HL-60 (cell line): ENCODE results near the gene TGIF1.
"Not testable (repeated sequence)": the region's sequence is repeated elsewhere in the genome, so short reads cannot be mapped to it uniquely, and the experiment has no call there.

Experiments used
- DNase-seq, 2 experiments: peaks; one replicate each; pipeline ENCODE4 v3.0.0-alpha.2; 2010 to 2020; ENCODE audit warnings: low read depth in 1 of 2, low spot score in 1 of 2
- H3K27ac ChIP-seq: fragments of 250-450 bp; sonication (Bioruptor Pico); replicated peaks from 2 replicates; pipeline ENCODE4 v1.5.1; 2020; ENCODE audit warnings: mild to moderate bottlenecking, moderate library complexity
- H3K27me3 ChIP-seq: fragments of 250-450 bp; sonication (Bioruptor Pico); 2 replicates; pipeline ENCODE4 v1.5.1; 2021; ENCODE audit warnings: mild to moderate bottlenecking, moderate library complexity; ENCODE audit not compliant: insufficient read depth, poor library complexity, severe bottlenecking
- H3K4me3 ChIP-seq: replicated peaks from 2 replicates; pipeline ENCODE4 v1.5.1; 2011; ENCODE audit warnings: mild to moderate bottlenecking, control low read depth, low read length; ENCODE audit not compliant: insufficient read depth
- GABPA ChIP-seq: IDR thresholded peaks from 2 replicates; pipeline ENCODE4 v1.6.1; 2012; ENCODE audit warnings: low read depth
- POLR2AphosphoS5 ChIP-seq: IDR thresholded peaks from 2 replicates; pipeline ENCODE4 v1.6.1; 2012; ENCODE audit warnings: low read depth
- SPI1 ChIP-seq: IDR thresholded peaks from 2 replicates; pipeline ENCODE4 v1.6.1; 2012; ENCODE audit warnings: low read depth, mild to moderate bottlenecking, borderline replicate concordance
- TF ChIP-seq, protein P1 (sequence below): IDR thresholded peaks from 2 replicates; pipeline ENCODE4 v1.6.1; 2012; ENCODE audit warnings: low read depth; ENCODE audit not compliant: insufficient replicate concordance
- TF ChIP-seq, protein P2 (sequence below): IDR thresholded peaks from one replicate; pipeline ENCODE4 v1.5.1; 2011; ENCODE audit warnings: low read length, control low read depth, inconsistent platforms; ENCODE audit not compliant: insufficient read depth

TGIF1 gene

DNA sequence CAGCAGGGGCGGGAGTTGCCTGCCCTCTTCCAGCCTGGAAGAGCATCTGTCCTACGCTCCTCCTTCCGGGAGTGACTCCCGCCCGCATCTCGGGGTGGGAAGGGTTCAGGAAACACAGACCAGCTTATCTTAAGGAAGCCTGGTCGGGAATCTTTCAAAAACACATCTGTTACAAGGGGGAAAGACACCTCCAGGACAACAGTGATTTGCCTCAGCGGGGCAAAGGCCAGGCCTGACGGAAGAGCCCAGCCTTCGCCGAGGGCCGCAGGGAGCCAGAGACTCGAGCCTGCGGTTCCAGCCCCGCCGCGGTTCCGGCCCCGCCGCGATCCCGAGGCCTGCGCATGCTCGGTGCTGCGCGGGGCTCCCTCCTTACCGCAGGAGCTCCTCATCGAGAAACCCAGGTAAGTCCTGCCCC lies 38.1 kb upstream of the TGIF1 start:
- TF ChIP-seq, protein P1, sequence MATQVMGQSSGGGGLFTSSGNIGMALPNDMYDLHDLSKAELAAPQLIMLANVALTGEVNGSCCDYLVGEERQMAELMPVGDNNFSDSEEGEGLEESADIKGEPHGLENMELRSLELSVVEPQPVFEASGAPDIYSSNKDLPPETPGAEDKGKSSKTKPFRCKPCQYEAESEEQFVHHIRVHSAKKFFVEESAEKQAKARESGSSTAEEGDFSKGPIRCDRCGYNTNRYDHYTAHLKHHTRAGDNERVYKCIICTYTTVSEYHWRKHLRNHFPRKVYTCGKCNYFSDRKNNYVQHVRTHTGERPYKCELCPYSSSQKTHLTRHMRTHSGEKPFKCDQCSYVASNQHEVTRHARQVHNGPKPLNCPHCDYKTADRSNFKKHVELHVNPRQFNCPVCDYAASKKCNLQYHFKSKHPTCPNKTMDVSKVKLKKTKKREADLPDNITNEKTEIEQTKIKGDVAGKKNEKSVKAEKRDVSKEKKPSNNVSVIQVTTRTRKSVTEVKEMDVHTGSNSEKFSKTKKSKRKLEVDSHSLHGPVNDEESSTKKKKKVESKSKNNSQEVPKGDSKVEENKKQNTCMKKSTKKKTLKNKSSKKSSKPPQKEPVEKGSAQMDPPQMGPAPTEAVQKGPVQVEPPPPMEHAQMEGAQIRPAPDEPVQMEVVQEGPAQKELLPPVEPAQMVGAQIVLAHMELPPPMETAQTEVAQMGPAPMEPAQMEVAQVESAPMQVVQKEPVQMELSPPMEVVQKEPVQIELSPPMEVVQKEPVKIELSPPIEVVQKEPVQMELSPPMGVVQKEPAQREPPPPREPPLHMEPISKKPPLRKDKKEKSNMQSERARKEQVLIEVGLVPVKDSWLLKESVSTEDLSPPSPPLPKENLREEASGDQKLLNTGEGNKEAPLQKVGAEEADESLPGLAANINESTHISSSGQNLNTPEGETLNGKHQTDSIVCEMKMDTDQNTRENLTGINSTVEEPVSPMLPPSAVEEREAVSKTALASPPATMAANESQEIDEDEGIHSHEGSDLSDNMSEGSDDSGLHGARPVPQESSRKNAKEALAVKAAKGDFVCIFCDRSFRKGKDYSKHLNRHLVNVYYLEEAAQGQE: no peak
- no peak for TF ChIP-seq SPI1
- no peak for TF ChIP-seq GABPA
- TF ChIP-seq, protein P2, sequence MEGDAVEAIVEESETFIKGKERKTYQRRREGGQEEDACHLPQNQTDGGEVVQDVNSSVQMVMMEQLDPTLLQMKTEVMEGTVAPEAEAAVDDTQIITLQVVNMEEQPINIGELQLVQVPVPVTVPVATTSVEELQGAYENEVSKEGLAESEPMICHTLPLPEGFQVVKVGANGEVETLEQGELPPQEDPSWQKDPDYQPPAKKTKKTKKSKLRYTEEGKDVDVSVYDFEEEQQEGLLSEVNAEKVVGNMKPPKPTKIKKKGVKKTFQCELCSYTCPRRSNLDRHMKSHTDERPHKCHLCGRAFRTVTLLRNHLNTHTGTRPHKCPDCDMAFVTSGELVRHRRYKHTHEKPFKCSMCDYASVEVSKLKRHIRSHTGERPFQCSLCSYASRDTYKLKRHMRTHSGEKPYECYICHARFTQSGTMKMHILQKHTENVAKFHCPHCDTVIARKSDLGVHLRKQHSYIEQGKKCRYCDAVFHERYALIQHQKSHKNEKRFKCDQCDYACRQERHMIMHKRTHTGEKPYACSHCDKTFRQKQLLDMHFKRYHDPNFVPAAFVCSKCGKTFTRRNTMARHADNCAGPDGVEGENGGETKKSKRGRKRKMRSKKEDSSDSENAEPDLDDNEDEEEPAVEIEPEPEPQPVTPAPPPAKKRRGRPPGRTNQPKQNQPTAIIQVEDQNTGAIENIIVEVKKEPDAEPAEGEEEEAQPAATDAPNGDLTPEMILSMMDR: no peak
- TF ChIP-seq POLR2AphosphoS5: no peak
- no peak overlapping the region for H3K27ac ChIP-seq
- no peak for DNase-seq
- H3K4me3 ChIP-seq: no peak overlapping the region
- H3K27me3 ChIP-seq: no peaks in the 10 kb centered on the region

DNA sequence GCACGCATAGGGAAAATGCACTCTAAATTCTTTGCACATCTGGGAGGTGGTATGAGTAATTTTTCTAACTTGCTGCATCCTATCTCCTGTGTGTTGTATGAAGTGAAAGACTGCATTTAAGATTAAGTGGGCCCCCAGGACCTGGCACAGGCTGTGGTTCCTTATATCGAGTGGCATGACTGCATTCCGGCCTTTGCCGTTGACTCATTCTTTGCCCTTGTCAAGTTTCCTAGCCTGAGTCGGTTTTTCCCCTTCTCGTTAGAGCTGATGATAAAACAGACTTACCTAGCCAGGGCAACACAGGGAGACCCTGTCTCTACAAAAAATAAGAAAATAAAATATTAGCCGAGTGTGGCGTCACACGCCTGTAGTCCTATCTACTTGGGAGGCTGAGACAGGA lies 37.4 kb upstream of the TGIF1 start:
- H3K4me3 ChIP-seq, H3K27ac ChIP-seq, DNase-seq, H3K27me3 ChIP-seq: not testable (repeated sequence)

DNA sequence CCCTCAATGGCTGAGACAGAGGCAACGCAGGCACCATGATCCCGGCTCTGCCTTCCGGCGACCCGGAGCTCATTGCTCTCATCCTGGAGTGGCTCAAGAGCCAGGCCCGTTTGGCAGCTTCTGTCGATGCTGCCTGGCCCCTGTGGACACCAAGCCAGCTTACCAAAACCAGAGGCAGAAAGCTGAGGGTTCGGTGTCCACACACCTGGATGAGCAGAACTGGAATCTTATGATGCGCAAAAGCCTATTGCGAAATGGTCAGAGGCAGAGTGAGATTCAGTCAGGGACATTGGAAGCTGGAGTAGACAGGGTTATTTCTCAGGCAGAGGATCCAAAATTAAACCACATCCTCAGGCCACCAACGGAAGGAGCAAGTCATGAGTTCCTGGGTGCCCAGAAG lies 34.9 kb upstream of the TGIF1 start:
- TF ChIP-seq, protein P2: no peak
- TF ChIP-seq SPI1: no peak
- TF ChIP-seq POLR2AphosphoS5: no peak
- TF ChIP-seq GABPA: no peak
- TF ChIP-seq, protein P1: no peak
- Histone ChIP-seq H3K27me3 (no peaks in the 10 kb centered on the region), H3K27ac (no peak overlapping the region), H3K4me3 (no peak overlapping the region)
- DNase-seq: no peak

DNA sequence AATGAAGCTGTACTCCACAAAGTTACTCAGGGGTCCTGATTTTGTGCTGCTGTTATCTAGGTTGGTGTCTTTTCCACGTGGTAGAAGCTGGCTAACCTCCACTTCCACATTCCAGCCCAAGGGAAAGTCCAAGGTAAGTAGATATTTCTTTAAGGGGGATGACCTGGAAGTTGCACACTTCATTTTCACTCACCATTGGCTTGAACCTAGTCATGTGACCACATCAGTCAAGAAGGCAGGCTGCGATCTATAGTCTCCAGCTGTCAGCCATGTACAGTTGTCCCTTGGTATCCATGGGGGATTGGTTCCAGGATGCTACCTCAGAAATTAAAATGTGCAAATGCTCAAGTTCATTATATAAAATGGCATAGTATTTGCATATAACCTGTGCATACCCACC lies 31.9 kb upstream of the TGIF1 start:
- no peaks in the 10 kb centered on the region for H3K27me3 ChIP-seq
- TF ChIP-seq, protein P1: no peak
- TF ChIP-seq, protein P2: no peak
- TF ChIP-seq SPI1: no peak
- no peak for TF ChIP-seq POLR2AphosphoS5
- no peak for TF ChIP-seq GABPA
- no peak overlapping the region for H3K27ac ChIP-seq
- no peak overlapping the region for H3K4me3 ChIP-seq
- DNase-seq: no peak
